GM21367 (cell line): ENCODE results near the gene SLC13A4.
"Not testable (repeated sequence)": the region's sequence is repeated elsewhere in the genome, so short reads cannot be mapped to it uniquely, and the experiment has no call there.

Experiments used
- ATAC-seq: cut with Tn5 transposase; IDR thresholded peaks from one replicate; pipeline ENCODE4 v1.9.1; 2021; ENCODE audit not compliant: unreplicated experiment

SLC13A4 gene

DNA sequence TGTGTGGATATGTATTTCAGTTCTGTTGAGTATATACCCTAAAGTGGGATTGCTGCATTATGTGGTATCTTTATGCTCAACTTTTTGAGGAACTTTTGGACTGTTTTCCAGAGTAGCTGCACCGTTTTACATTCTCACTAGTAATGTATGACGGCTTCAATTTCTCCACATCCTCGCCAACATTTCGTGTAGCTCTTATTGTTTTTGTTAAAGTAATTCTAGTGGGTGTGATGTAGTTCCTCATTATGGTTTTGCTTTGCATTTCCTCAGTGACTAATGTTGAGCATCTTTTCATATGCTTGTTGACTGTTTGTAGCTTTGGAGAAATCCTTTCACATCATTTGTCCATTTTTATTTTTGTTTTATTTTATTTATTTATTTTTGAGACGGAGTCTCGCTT is 61.1 kb downstream of the SLC13A4 start:
- ATAC-seq: no peak

DNA sequence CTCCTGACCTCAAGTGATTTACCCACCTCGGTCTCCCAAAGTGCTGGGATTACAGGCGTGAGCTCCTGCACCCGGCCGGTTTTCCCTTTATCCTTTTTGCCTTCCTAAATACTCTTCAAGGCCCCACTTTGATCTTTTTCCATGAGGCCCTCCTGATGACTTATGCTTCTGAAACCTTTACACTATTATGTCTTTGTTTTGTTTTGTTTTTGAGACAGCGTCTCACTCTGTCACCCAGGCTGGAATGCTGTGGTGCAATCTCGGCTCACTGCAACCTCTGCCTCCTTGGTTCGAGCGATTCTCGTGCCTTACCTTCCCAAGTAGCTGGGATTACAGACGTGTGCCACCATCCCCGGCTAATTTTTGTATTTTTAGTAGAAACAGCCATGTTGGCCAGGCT is 61.8 kb downstream of the SLC13A4 start:
- no peak for ATAC-seq

DNA sequence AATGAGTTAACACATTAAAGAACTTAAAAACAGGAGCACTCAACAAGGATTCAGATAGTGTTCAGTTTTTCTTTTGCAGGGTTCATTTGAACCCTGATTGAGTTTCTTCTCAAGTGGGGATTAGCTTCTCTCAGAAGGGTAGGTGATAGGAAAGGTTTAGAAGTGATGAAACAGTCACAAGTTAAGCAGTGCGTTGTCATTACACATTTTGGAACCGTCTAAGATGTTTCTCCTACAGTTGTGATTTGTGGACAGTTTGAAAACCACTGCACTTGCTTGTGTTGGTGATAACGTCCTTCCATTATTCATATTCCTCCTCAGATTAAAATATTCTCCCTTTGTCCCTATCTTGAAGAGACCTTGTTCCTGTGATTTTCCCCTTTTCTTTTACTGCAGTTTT is 62.9 kb downstream of the SLC13A4 start:
- no peak for ATAC-seq

DNA sequence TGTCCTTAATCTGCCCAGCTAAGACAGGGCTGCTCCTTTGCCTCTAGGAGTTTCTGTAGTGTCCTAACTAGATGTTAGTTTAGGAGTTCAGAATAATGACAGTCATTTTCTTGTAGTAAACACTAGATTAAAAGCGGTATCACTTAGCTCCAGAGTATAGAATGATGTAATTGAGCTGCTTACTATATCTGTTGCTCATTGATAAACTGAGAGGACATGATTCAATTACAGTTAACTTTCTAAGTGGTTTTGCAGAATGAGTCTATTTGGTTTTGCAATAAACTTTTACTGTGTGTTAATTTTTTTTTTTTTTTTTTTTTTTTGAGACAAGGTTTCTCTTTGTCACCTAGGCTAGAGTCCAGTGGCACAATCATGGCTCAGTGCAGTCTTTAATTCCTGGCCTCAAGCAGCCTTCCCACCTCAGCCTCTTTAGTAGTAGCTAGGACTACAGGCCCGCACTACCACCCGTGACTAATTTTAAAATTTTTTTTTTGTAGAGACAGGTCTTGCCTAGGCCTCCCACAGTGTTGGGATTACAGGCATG is 63.9 kb downstream of the SLC13A4 start:
- no peak for ATAC-seq

DNA sequence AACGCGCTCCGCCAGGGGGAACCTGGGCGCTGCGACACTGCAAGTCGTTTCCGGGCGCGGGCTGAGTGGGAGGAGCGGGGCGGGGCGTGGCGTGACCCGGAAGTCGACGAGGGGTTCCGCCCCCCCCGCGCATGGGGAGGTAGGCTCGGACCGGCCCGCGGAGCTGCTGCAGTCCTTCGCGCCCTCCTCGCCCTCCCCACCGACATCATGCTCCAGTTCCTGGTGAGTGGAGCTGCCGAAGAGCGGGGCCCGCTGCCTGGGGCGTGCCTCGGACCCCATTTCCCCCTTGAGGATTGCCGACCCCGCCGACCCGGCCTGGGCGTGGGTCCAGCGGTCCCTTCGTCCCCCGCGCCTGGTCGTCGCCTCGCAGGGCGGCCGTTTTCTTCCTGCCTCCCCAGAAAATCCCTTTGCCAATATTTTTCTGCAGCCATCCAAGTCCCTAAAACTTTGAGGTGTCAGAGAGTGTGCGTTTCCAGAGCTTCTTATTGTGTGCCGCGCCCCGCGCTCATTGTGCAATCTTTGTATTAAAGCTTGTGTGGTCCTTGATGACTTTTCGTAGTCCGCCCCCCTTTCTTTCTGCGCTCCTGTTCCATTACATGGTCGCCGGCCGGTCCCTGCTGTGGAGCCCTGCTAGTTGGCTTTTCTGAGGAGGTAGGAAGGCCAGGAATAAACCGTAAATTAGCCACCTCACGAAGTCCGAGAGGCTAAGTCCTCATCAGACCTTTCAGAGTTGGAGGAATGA is 65.4 kb downstream of the SLC13A4 start, which contains the start of gene STMP1:
STMP1 (plus strand) TSS at position 142 of the 742 bp plus-strand sequence.
- ATAC-seq: peak; percentile 91

DNA sequence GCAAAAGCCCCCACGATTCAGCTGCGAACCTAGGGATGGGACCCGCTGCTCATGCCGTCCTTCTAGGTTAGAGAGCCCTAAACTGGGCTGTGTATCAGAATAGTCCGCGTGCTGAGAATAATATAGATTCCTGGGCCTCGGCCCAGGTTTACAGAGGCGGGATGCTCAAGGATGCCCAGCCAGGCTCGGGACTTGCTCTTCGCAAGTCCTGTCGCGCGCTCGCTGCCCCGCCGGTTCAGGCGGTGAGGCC is 65.9 kb downstream of the SLC13A4 start:
- no peak for ATAC-seq

DNA sequence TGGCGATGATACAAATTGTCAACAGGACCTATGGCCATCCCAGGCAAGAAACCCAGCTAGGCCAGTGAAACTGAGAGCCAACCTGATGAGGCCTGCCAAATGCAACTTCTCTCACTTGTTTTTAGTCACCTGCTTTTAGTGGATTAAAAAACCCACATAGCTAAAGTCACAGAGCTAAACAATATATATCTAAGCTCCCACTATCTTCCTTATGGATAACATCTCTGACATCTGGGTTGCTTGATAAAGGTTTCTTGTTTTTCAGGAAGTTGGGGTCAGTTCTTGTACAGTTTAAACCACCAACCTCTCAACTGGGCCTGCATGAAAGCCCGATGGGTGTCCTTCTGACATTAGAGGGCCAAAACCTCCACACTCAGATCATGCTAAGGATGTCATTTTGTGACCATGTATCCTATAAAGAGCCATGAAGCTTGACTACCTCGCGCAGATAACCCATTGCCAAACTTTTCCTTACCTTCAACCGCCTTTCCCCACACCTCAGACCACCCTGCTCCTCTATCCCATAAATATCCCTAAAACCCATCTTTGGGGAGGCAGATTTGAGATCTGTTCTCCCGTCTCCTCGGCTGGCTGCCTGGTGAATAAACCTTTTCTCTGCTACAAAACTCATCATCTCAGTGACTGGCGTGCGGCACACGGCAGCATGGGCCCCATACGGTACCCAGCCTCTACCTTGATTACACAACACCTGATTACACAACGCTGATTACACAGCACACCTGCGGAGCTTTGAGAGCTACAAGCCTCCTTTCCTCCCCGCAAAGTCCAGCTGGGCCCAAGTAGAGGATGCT is 66.5 kb downstream of the SLC13A4 start:
- no peak for ATAC-seq

DNA sequence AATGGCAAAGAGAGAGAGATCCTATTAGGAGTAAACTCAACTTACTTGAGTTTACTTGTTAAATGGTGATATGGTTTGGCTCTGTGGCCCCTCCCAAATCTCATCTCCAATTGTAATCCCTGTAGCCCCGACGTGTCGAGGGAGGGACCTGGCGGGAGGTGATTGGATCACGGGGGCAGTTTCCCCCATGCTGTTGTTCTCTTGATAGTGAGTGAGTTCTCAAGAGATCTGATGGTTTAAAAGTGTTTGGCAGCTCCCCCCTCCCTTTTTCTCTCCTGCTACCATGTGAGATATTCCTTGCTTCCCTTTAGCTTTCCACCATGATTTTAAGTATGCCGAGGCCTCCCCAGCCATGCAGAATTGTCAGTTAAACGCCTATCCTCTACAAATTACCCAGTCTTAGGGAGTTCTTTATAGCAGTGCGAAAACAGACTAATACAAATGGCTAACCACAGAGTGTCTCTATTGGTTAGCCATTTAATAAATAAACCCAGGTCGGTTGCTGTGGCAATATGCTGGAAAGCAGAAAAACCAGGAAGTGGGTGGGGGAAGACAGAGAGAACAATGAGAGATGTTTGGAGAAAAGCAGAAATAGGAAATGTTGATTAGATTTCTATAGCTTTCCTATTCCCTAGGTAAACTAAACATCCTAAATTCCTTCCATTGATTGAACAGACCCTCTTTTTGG is 68.7 kb downstream of the SLC13A4 start:
- no peak for ATAC-seq

DNA sequence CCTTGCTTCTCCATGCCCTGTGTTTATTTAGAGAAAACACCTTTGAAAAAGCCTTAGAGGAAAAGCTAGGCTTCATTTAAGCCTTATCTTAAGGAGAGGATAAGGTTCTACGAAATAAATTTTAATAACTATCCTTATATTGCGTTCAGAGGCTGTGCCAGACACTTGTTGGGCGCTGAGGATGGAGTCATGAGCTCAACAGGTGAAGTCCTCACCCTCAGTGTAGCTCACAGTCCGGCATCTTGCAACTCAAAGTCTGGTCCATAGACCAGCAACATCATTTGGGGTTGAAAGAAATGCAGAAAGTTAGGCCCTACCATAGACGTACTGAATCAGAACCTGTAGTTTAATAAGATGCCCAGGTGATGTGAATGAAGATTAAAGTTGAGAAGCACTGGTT is 69.4 kb downstream of the SLC13A4 start:
- ATAC-seq: no peak

DNA sequence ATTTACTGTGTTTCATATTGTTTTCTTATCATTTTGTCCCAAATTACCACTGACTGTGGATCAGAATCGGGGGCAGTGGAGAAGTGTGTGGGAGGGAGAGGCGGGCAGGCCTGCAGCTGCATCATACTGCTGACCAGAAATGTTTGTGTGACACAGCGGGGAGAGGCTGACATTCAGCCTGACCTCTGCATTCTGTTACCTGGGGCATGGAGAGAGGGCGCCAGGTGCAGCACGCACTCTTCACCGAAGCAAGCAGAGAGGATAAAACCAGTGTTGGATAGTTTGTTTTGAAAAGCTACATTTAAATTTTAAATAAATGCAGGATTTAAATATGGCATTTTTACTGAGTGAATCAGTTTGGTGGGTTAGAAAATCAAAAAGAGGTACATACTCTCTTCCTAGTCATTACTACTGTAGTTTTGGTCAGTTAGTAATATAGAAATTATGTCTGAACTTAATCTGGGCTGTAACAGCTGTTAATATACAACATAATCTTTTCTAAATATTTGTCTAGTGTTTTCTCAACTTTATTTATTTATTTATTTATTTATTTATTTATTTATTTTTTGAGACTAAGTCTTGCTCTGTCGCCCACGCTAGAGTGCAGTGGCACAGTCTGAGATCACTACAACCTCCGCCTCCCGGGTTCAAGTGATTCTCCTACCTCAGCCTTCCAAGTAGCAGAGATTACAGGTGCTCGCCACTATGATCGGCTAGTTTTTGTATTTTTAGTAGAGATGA is 74.5 kb downstream of the SLC13A4 start:
- no peak for ATAC-seq

DNA sequence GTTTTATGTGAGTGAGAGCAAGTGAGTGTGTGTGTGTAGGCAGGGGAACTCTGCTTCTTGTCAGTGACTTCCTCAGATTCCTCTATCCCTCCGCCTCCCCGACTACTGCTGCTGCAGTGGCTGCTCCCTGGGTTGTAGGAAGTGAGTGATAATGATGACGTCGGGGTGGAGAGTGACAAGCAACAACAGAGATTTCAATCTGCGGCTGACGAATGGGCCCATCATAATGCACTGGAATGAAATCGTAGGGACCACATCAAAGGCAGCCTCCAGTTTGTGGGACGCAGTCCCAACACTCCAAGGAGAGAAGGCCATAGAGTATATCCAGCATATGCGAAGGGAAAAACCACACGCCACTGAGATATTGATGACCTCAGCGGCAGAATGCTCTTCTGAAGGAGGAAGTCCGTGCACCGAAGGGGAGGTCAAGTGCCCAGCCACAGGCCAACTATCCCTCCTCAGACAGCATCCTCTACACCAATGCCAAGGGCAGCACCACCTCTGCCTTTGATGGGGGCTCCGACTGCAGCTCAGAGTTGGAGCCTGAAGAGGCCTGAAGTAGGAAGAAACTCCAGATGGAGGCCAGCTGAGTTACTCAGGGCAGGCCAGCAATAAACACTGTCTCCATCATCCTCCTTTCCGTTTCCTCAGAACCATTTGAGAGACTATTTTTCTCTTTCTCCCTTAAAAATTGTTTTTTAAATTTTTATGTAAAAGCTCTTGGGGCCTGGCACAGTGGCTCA is 77.0 kb downstream of the SLC13A4 start:
- no peak for ATAC-seq

DNA sequence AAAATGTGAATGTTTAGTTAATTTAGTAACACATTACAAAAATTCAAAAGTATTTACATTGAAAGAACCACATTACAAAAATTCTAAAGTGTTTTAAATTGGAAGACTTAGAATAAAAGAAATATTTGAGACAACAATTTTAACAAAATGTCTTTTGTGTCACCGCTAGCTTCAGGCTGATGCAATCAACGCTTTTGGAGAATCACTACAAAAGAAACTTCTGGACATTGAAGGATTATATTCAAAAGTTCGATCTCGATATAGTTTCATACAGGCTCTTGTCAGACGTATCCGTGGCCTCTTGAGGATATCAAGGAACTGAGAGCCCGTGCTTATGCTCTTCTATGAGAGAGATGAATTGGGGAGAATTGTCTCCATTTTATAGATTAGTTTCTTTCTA is 79.8 kb downstream of the SLC13A4 start:
- ATAC-seq: no peak

DNA sequence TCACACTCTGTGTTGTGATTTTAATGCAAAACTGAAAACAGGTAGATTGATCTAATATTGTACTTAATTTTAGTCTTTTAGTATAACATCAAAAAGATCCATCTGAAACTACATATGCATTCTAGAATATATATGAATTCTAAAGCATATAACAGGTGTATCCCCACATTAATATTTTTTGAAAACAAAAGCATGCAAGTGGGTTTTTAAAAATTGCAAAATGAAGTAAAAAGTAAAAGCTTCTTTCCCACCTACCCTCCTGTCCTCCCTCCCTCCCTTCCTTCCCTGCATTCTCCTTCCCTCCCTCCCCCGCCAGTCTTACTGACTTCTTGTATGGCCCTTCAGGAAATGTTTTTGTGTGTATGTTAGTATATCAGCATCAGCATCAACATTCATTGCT is 80.2 kb downstream of the SLC13A4 start:
- ATAC-seq: no peak

DNA sequence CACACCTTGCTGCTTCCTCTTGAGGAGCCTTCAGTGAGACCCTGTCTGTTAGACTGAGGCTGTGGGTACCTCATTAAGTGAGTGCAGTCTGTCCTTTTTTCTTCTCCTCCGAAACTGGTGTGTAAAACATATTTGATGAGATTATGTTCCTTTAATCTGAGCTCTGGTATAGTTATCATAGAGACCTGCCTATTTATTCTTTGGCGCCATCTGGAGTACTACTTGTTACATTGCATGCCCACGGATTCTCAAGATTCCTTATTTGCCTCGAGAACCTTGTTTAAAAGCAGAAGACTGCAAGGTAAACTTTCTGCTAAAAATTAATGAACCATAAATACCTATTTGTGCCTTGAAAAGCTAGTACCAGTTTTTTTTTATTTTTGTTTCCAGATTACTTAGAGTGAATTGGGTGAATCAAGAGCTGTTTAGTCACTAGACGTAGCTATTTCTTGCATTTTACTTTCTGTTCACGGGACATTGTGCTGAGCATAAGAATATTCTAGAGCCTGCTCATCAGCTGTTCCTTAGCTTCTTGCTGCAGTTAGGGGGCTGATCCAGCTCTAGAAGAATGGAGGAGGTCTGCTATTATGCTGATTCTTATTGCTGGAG is 82.6 kb downstream of the SLC13A4 start:
- ATAC-seq: no peak

DNA sequence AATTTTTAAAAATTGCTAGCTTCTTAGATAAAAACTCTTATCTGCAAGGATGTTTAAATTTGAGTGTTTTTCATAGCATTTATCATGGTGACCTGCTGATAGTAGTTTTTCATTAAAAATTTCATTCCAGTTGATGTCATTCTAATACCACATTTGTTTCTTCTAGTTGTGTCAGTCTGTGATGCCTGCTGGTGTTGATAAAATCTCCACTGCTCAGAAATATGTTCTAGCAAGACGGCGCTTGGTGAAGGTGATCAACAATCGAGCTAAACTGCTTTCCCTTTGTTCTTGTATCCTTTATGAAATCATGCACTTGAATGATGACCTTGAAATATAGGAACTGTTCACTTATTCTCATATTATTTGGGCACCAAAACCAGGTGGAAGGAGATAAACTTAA is 83.3 kb downstream of the SLC13A4 start:
- ATAC-seq: no peak

DNA sequence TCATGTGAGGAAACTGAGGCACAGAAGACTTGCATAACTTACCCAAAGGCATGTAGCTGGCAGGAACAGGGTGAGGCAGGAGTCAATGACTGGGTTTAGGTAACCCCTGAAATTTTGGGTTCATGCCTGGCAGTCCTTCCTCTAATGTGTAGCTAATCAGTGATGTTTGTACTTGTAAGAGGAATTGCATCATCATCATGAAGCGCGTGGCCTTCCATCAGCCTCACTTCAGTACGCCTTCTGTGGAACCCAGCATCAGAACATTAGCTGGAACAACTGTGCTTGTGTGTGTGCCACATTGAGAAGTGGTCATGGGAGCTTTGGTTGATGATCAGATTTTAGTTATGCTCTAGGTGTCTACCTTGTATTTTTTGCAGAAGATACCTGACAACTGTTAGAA is 83.8 kb downstream of the SLC13A4 start:
- no peak for ATAC-seq

DNA sequence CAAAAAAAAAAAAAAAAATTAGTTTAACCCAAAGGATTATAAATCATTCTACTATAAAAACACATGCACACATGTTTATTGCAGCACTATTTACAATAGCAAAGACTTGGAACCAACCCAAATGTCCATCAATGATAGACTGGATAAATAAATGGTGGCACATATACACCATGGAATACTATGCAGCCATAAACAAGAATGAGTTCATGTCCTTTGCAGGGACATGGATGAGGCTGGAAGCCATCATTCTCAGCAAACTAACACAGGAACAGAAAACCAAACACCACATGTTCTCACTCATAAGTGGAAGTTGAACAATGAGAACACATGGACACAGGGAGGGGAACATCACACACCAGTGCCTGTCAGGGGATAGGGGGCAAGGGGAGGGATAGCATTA is 88.3 kb downstream of the SLC13A4 start:
- ATAC-seq: not testable (repeated sequence)

DNA sequence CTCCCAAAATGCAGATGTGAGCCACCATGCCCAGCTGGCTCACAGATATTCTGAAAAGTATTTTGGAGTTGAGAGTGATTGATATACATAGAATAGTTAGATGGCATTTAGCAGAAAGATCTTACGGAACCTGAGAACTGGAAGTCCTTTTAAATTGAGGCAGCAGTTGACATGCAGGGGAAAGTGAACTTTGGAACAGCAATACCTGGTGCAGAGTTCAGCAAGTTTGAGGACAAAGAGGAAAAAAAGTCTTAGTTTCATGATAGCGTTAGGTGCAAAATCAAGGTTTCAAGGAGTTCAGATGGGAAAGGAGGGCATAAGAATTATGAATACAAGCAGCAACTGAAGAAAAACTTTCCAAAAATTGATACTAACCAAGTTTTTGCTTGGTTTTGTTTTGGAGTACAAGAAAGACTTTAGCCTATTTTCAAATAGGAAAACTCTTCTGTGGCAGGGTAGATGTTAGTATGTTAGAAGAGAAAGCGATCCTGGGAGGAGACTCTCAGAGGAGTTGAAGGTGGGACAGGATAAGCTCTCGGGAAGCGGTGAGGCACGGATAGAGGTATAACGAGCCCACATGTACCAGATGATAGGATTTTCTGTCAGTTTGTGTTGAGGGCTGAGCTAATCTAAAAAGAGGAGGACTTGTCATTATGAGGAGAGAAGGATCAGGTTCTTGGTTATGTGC is 93.7 kb downstream of the SLC13A4 start:
- no peak for ATAC-seq
